H9 (cell line): ENCODE data around the gene ZNF236. TPM values are rescaled to one million over a fixed set of nuclear protein-coding genes. Genes with fewer than 3 reads are reported as not detected.

Source experiments
- DNase-seq: peaks from one replicate; pipeline ENCODE4 v3.0.0-alpha.2; 2017
- H2AFZ ChIP-seq: one replicate; pipeline ENCODE4 v1.6.1; 2013; ENCODE audit warnings: mild to moderate bottlenecking, low read length, control low read depth, moderate library complexity
- H2AK5ac ChIP-seq: 2 replicates; pipeline ENCODE4 v1.6.1; 2013; ENCODE audit warnings: low read length, control low read depth, mixed read lengths; ENCODE audit not compliant: insufficient read length
- H2BK120ac ChIP-seq: one replicate; pipeline ENCODE4 v1.6.1; 2013; ENCODE audit warnings: low read depth, mild to moderate bottlenecking, low read length, control low read depth, inconsistent platforms; ENCODE audit not compliant: poor library complexity, severe bottlenecking
- H2BK12ac ChIP-seq: 2 replicates; pipeline ENCODE4 v1.6.1; 2013; ENCODE audit warnings: low read length, control low read depth, mixed read lengths, low read depth; ENCODE audit not compliant: insufficient read length
- H2BK15ac ChIP-seq: 2 replicates; pipeline ENCODE4 v1.6.1; 2013; ENCODE audit warnings: low read depth, low read length, control low read depth
- H2BK20ac ChIP-seq: one replicate; pipeline ENCODE4 v1.6.1; 2013; ENCODE audit warnings: low read depth, mild to moderate bottlenecking, low read length, control low read depth, inconsistent platforms; ENCODE audit not compliant: poor library complexity, severe bottlenecking
- H2BK5ac ChIP-seq: 2 replicates; pipeline ENCODE4 v1.6.1; 2013; ENCODE audit warnings: low read length, control low read depth, mixed read lengths; ENCODE audit not compliant: insufficient read length
- H3K14ac ChIP-seq: 2 replicates; pipeline ENCODE4 v1.6.1; 2013; ENCODE audit warnings: low read length, control low read depth; ENCODE audit not compliant: insufficient read depth
- H3K18ac ChIP-seq: 2 replicates; pipeline ENCODE4 v1.6.1; 2013; ENCODE audit warnings: low read depth, mild to moderate bottlenecking, mixed read lengths, low read length, control low read depth; ENCODE audit not compliant: insufficient read length
- H3K23ac ChIP-seq: 2 replicates; pipeline ENCODE4 v1.6.1; 2013; ENCODE audit warnings: low read length, control low read depth, mixed read lengths, low read depth; ENCODE audit not compliant: insufficient read length
- H3K23me2 ChIP-seq: 2 replicates; pipeline ENCODE4 v1.6.1; 2013; ENCODE audit warnings: low read depth, mild to moderate bottlenecking, mixed read lengths, low read length, control low read depth; ENCODE audit not compliant: insufficient read length, poor library complexity, severe bottlenecking
- H3K27ac ChIP-seq: 2 replicates; pipeline ENCODE4 v1.5.1; 2013; ENCODE audit warnings: low read length, control low read depth, mixed read lengths, low read depth; ENCODE audit not compliant: insufficient read length
- H3K27me3 ChIP-seq: 2 replicates; pipeline ENCODE4 v1.6.1; 2013; ENCODE audit warnings: low read length, control low read depth, inconsistent platforms; ENCODE audit not compliant: insufficient read depth
- H3K4ac ChIP-seq: 2 replicates; pipeline ENCODE4 v1.6.1; 2013; ENCODE audit warnings: low read depth, mild to moderate bottlenecking, control low read depth, inconsistent platforms, low read length, moderate library complexity
- H3K4me1 ChIP-seq: 2 replicates; pipeline ENCODE4 v1.6.1; 2013; ENCODE audit warnings: low read length, control low read depth, inconsistent platforms; ENCODE audit not compliant: insufficient read depth
- H3K4me2 ChIP-seq: 2 replicates; pipeline ENCODE4 v1.6.1; 2013; ENCODE audit warnings: low read length, control low read depth, mixed read lengths; ENCODE audit not compliant: insufficient read length, insufficient read depth
- H3K56ac ChIP-seq: 2 replicates; pipeline ENCODE4 v1.6.1; 2013; ENCODE audit warnings: low read depth, mild to moderate bottlenecking, mixed read lengths, low read length, control low read depth; ENCODE audit not compliant: insufficient read length
- H3K79me1 ChIP-seq: 2 replicates; pipeline ENCODE4 v1.6.1; 2013; ENCODE audit warnings: low read depth, mild to moderate bottlenecking, moderate library complexity, low read length, control low read depth, inconsistent platforms; ENCODE audit not compliant: insufficient read depth, poor library complexity, severe bottlenecking
- H3K79me2 ChIP-seq: 2 replicates; pipeline ENCODE4 v1.6.1; 2013; ENCODE audit warnings: low read length, control low read depth, inconsistent platforms; ENCODE audit not compliant: insufficient read depth
- H3K9ac ChIP-seq: 2 replicates; pipeline ENCODE4 v1.6.1; 2013; ENCODE audit warnings: low read length, control low read depth, mixed read lengths; ENCODE audit not compliant: insufficient read length; ENCODE audit errors: extremely low read depth
- H3K9me3 ChIP-seq: one replicate; pipeline ENCODE4 v1.6.1; 2013; ENCODE audit warnings: low read depth, low read length, inconsistent platforms; ENCODE audit not compliant: control insufficient read depth
- H3T11ph ChIP-seq: one replicate; pipeline ENCODE4 v1.6.1; 2013; ENCODE audit warnings: mild to moderate bottlenecking, low read length, control low read depth, inconsistent platforms
- H4K20me1 ChIP-seq: one replicate; pipeline ENCODE4 v1.6.1; 2013; ENCODE audit not compliant: control insufficient read depth, insufficient read length, insufficient read depth
- H4K5ac ChIP-seq: 2 replicates; pipeline ENCODE4 v1.6.1; 2013; ENCODE audit warnings: low read depth, mild to moderate bottlenecking, mixed read lengths, low read length, control low read depth; ENCODE audit not compliant: insufficient read length
- H4K8ac ChIP-seq: replicated peaks from 2 replicates; pipeline ENCODE4 v1.6.1; 2013; ENCODE audit warnings: low read length, control low read depth, mixed read lengths, low read depth; ENCODE audit not compliant: insufficient read length
- H4K91ac ChIP-seq: 2 replicates; pipeline ENCODE4 v1.6.1; 2013; ENCODE audit warnings: low read depth, mild to moderate bottlenecking, moderate library complexity, mixed read lengths, low read length, control low read depth; ENCODE audit not compliant: insufficient read length
- H3K27ac Mint-ChIP-seq, 3 experiments: 2 replicates in 2 of 3; 3 replicates in 1 of 3; pipeline ENCODE4 v1.8.0; 2020 to 2021; ENCODE audit warnings: mixed read lengths in 3 of 3, mild to moderate bottlenecking in 1 of 3, moderate library complexity in 1 of 3
- H3K27me3 Mint-ChIP-seq: 2 replicates; pipeline ENCODE4 v1.8.0; 2021; ENCODE audit warnings: low read depth, mild to moderate bottlenecking, moderate library complexity, mixed read lengths
- H3K36me3 Mint-ChIP-seq, 3 experiments: 2 replicates in 2 of 3; 3 replicates in 1 of 3; pipeline ENCODE4 v1.8.0; 2020 to 2021; ENCODE audit warnings: low read depth in 3 of 3, mixed read lengths in 3 of 3; ENCODE audit not compliant: insufficient read depth in 1 of 3
- H3K4me1 Mint-ChIP-seq, 2 experiments: 2 replicates each; pipeline ENCODE4 v1.8.0; 2020; ENCODE audit warnings: mixed read lengths in 2 of 2
- H3K4me3 Mint-ChIP-seq, 2 experiments: 2 replicates in 1 of 2; 3 replicates in 1 of 2; pipeline ENCODE4 v1.8.0; 2020 to 2021; ENCODE audit warnings: mild to moderate bottlenecking in 2 of 2, mixed read lengths in 2 of 2, moderate library complexity in 1 of 2
- H3K9me3 Mint-ChIP-seq, 2 experiments: 2 replicates in 1 of 2; 3 replicates in 1 of 2; pipeline ENCODE4 v1.8.0; 2020; ENCODE audit warnings: mild to moderate bottlenecking in 2 of 2, mixed read lengths in 2 of 2, moderate library complexity in 1 of 2
- whole genome bisulfite sequencing: extraction: QIAGEN DNeasy Blood & Tissue Kit; methylation state at CpG from one replicate; pipeline ENCODE4 v1.1.7; 2013; ENCODE audit warnings: missing lambda C conversion rate, low lambda C conversion rate, mixed read lengths; ENCODE audit not compliant: insufficient read length; ENCODE audit errors: extremely low coverage; 5-methylcytosine and 5-hydroxymethylcytosine counted together
- total RNA-seq: library from RNA; stranded (reverse); gene quantifications from 2 replicates; pipeline ENCODE4 v1.2.1, GENCODE V29; 2021
- TF ChIP-seq, protein P1 (sequence below): fragments of 200-600 bp; sonication (generic); conservative IDR thresholded peaks from 3 replicates; pipeline ENCODE4 v1.8.0; 2021; ENCODE audit warnings: antibody characterized with exemption, mild to moderate bottlenecking

Gene ZNF236
- total RNA-seq, 1 experiment from 2014 or later = 16.0 TPM

- H3K27ac Mint-ChIP-seq = peak overlapping the region in 1 of 3 experiments; percentile 17; a peak in 1 of 7 replicates
- no peak overlapping the region for H3K4ac ChIP-seq
- H2BK15ac ChIP-seq = no peak overlapping the region
- no peak overlapping the region for H3K18ac ChIP-seq
- no peaks in the 10 kb centered on the region for H3K36me3 Mint-ChIP-seq
- H4K5ac ChIP-seq = no peak overlapping the region
- no peaks in the 10 kb centered on the region; a peak in 1 of 5 replicates for H3K9me3 Mint-ChIP-seq
- TF ChIP-seq, protein P1, sequence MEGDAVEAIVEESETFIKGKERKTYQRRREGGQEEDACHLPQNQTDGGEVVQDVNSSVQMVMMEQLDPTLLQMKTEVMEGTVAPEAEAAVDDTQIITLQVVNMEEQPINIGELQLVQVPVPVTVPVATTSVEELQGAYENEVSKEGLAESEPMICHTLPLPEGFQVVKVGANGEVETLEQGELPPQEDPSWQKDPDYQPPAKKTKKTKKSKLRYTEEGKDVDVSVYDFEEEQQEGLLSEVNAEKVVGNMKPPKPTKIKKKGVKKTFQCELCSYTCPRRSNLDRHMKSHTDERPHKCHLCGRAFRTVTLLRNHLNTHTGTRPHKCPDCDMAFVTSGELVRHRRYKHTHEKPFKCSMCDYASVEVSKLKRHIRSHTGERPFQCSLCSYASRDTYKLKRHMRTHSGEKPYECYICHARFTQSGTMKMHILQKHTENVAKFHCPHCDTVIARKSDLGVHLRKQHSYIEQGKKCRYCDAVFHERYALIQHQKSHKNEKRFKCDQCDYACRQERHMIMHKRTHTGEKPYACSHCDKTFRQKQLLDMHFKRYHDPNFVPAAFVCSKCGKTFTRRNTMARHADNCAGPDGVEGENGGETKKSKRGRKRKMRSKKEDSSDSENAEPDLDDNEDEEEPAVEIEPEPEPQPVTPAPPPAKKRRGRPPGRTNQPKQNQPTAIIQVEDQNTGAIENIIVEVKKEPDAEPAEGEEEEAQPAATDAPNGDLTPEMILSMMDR = no peak
- no peak overlapping the region for H3K14ac ChIP-seq
- no peaks in the 10 kb centered on the region for H3K27me3 Mint-ChIP-seq
- H2BK120ac ChIP-seq = no peak overlapping the region
- no peak overlapping the region for H3K56ac ChIP-seq
- H3K23me2 ChIP-seq = no peaks in the 10 kb centered on the region
- H3K23ac ChIP-seq = no peak overlapping the region
- H3K79me2 ChIP-seq = peaks cover 3% of the 10 kb centered on the region; the same call in 1 of the 2 replicates
- no peaks in the 10 kb centered on the region for H4K20me1 ChIP-seq
- peaks cover 4% of the 10 kb centered on the region for H3K79me1 ChIP-seq
- no peak overlapping the region for H3K4me2 ChIP-seq
- no peak overlapping the region for H2AFZ ChIP-seq
- no peak overlapping the region for H4K91ac ChIP-seq
- no peak overlapping the region for H3K27ac ChIP-seq
- no peaks in the 10 kb centered on the region for H3K27me3 ChIP-seq
- no peak overlapping the region for H2AK5ac ChIP-seq
- no peak overlapping the region for H3K4me3 Mint-ChIP-seq
- H2BK20ac ChIP-seq = no peak overlapping the region
- no CpG with 5 or more reads among the region's 4 CpGs for WGBS
- H4K8ac ChIP-seq = no peak overlapping the region
- H2BK5ac ChIP-seq = no peak overlapping the region
- no peak overlapping the region for H3K9ac ChIP-seq
- no peak overlapping the region for H2BK12ac ChIP-seq
- DNase-seq = no peak
- no peaks in the 10 kb centered on the region for H3K4me1 ChIP-seq
- no peak overlapping the region for H3T11ph ChIP-seq
- no peaks in the 10 kb centered on the region for H3K9me3 ChIP-seq
- H3K4me1 Mint-ChIP-seq = peaks cover 11 to 18% of the 10 kb centered on the region in 2 experiments
Observed at GRCh38 chr18:76844742-76845477, 22.6 kb downstream of the ZNF236 start.
